Right ventricle myocardium superior (tissue), 1 donor: ENCODE results near the gene LSM8. TPM values are rescaled to one million over a fixed set of nuclear protein-coding genes. Genes with fewer than 3 reads are reported as not detected.
"Not testable (repeated sequence)": the region's sequence is repeated elsewhere in the genome, so short reads cannot be mapped to it uniquely, and the experiment has no call there.

ENCODE experiments used
- ATAC-seq: fragments of 200-7000 bp; cut with Tn5 transposase; one replicate; pipeline ENCODE4 v1.9.1; 2020; ENCODE audit warnings: mild to moderate bottlenecking; ENCODE audit not compliant: poor library complexity
- DNase-seq: peaks from one replicate; pipeline ENCODE4 v3.0.0-alpha.2; 2020
- intact Hi-C: fragments of 100-400 bp; cut with DNase I; formaldehyde crosslinking; loops from one replicate; pipeline ENCODE4 v1.11.2; 2022
- long read RNA-seq: library from polyadenylated mRNA; unstranded; transcript quantifications from one replicate; pipeline ENCODE4 v2.0.0, GENCODE V29; 2021
- total RNA-seq: library from RNA; stranded (reverse); fragmentation: NEBNext Ultra II Directional; extraction: Animal tissue kit (Norgen Biotek cat#: 25700); gene quantifications from one replicate; pipeline ENCODE4 v1.2.1, GENCODE V29; 2021
- donor health status: DM: no; HTN: yes; CAD: no; lungs with severe emphysema.

Gene LSM8
- total RNA-seq, result 19.5 TPM
- long read RNA-seq, transcript LSM8-201 (4 exons, 1,305 nt), result major isoform, 16 of 19 reads
- long read RNA-seq, partial matches to known transcripts, result 0 of 19 reads
- long read RNA-seq, other reads (novel, unspliced or antisense), result 2 of 19 reads

- intact Hi-C loops, result no loop called here
- DNase-seq (peak; percentile 98), ATAC-seq (peak; percentile 100)
Measured at GRCh38 chr7:118183786-118184564, at the start of gene LSM8. Gene LSM8 (plus strand): TSS chr7:118184164. CDS start chr7:118184224, 60 bp downstream.

- DNase-seq, ATAC-seq, intact Hi-C loops: not testable (repeated sequence)
Measured at GRCh38 chr7:118134420-118134819, 49.5 kb upstream of the LSM8 start.

- DNase-seq, result no peak
- intact Hi-C loops, result no loop called here
- ATAC-seq, result no peak
Measured at GRCh38 chr7:118140468-118140867, 43.5 kb upstream of the LSM8 start.

GRCh38 chr7:118142012-118142411 is 42.0 kb upstream of the LSM8 start:
- DNase-seq (no peak), ATAC-seq (no peak)
- intact Hi-C loops, result no loop called here

GRCh38 chr7:118148930-118149329 is 35.0 kb upstream of the LSM8 start:
- intact Hi-C loops, result no loop called here
- ATAC-seq (no peak), DNase-seq (no peak)

GRCh38 chr7:118149394-118149793 is 34.6 kb upstream of the LSM8 start:
- no peak for DNase-seq
- intact Hi-C loops, result no loop called here
- no peak for ATAC-seq

GRCh38 chr7:118151671-118152070 is 32.3 kb upstream of the LSM8 start:
- intact Hi-C loops, result loop anchor here (10.0 kb wide), 1 partner anchor 697 kb away; no protein-coding TSS in a partner anchor
- DNase-seq (no peak), ATAC-seq (no peak)

- intact Hi-C loops, result loop anchor here (10.0 kb wide), 1 partner anchor 697 kb away; no protein-coding TSS in a partner anchor
- DNase-seq (no peak), ATAC-seq (no peak)
Measured at GRCh38 chr7:118152149-118152548, 31.8 kb upstream of the LSM8 start.

- ATAC-seq (no peak), DNase-seq (no peak)
- intact Hi-C loops, result loop anchor here (10.0 kb wide), 1 partner anchor 698 kb away; no protein-coding TSS in a partner anchor
Measured at GRCh38 chr7:118152654-118153053, 31.3 kb upstream of the LSM8 start.

GRCh38 chr7:118153551-118154177 is 30.3 kb upstream of the LSM8 start:
- ATAC-seq (peak; percentile 61), DNase-seq (no peak)
- intact Hi-C loops, result loop anchor here (10.0 kb wide), 1 partner anchor 699 kb away; no protein-coding TSS in a partner anchor

GRCh38 chr7:118158766-118159165 is 25.2 kb upstream of the LSM8 start:
- no peak for ATAC-seq
- intact Hi-C loops, result loop anchor here (10.0 kb wide), 1 partner anchor 704 kb away; no protein-coding TSS in a partner anchor
- no peak for DNase-seq

- ATAC-seq (no peak), DNase-seq (no peak)
- intact Hi-C loops, result no loop called here
Measured at GRCh38 chr7:118169146-118169545, 14.8 kb upstream of the LSM8 start.

- ATAC-seq (no peak), DNase-seq (no peak)
- intact Hi-C loops, result no loop called here
Measured at GRCh38 chr7:118175740-118176139, 8.2 kb upstream of the LSM8 start.

GRCh38 chr7:118179191-118179590 is 4.8 kb upstream of the LSM8 start:
- ATAC-seq (no peak), DNase-seq (no peak)
- intact Hi-C loops, result no loop called here

- ATAC-seq, result no peak
- intact Hi-C loops, result no loop called here
- no peak for DNase-seq
Measured at GRCh38 chr7:118182593-118183427, 1.2 kb upstream of the LSM8 start.

- ATAC-seq (peak; percentile 14), DNase-seq (no peak)
- intact Hi-C loops, result no loop called here
Measured at GRCh38 chr7:118183428-118183785, 557 bp upstream of the LSM8 start.

- intact Hi-C loops, result no loop called here
- ATAC-seq (no peak), DNase-seq (no peak)
Measured at GRCh38 chr7:118184565-118184940, 589 bp downstream of the LSM8 start.

GRCh38 chr7:118185163-118185860 is 1.3 kb downstream of the LSM8 start:
- ATAC-seq, result no peak
- no peak for DNase-seq
- intact Hi-C loops, result no loop called here
